Measurements from ENCODE around the gene SAMD9L. TPM values are rescaled to one million over a fixed set of nuclear protein-coding genes. Genes with fewer than 3 reads are reported as not detected.

SAMD9L gene
- total RNA-seq, 1 donor from 2014 or later: 16.8 TPM

GRCh38 chr7:93097388-93097787 is 50.8 kb downstream of the SAMD9L start:
- peaks cover 18% of the 10 kb centered on the region for H3K36me3 Mint-ChIP-seq (ENCODE audit: unreplicated experiment)
- TF ChIP-seq CTCF (IDR thresholded peaks at IDR 0.05): no peak
- H3K9me3 Mint-ChIP-seq (ENCODE audit: unreplicated experiment): peaks cover 30% of the 10 kb centered on the region
- H3K4me3 Mint-ChIP-seq (ENCODE audit: unreplicated experiment): no peak overlapping the region
- peaks cover 54% of the 10 kb centered on the region for H3K27me3 Mint-ChIP-seq (ENCODE audit: unreplicated experiment)
- H3K27ac Mint-ChIP-seq (ENCODE audit: unreplicated experiment): no peak overlapping the region
- H3K4me1 Mint-ChIP-seq (ENCODE audit: unreplicated experiment): no peaks in the 10 kb centered on the region
- DNase-seq (ENCODE audit: extremely low spot score, unreplicated experiment): no peak

- H3K36me3 Mint-ChIP-seq (ENCODE audit: unreplicated experiment): no peaks in the 10 kb centered on the region
- TF ChIP-seq CTCF (IDR thresholded peaks at IDR 0.05): peak; percentile 57
- DNase-seq (ENCODE audit: extremely low spot score, unreplicated experiment): no peak
- H3K4me3 Mint-ChIP-seq (ENCODE audit: unreplicated experiment): no peak overlapping the region
- peaks cover 85% of the 10 kb centered on the region for H3K27me3 Mint-ChIP-seq (ENCODE audit: unreplicated experiment)
- H3K4me1 Mint-ChIP-seq (ENCODE audit: unreplicated experiment): no peaks in the 10 kb centered on the region
- peaks cover 14% of the 10 kb centered on the region for H3K9me3 Mint-ChIP-seq (ENCODE audit: unreplicated experiment)
- no peak overlapping the region for H3K27ac Mint-ChIP-seq (ENCODE audit: unreplicated experiment)
Measured at GRCh38 chr7:93092757-93093370, 55.3 kb downstream of the SAMD9L start.

Other genes with a start within 250 kb of the SAMD9L start
- gene SAMD9, start 30.4 kb downstream of the SAMD9L start, total RNA-seq: 15.0 and 15.6 TPM in 2 replicates
- not detected in 2 replicates for gene HEPACAM2, start 78.1 kb upstream of the SAMD9L start, total RNA-seq
- gene VPS50, start 84.0 kb upstream of the SAMD9L start, total RNA-seq: 23.7 and 25.6 TPM in 2 replicates